Stimulated activated naive CD8-positive, alpha-beta T cell treated with anti-CD3 and anti-CD28 coated beads, Interleukin-15, amount 100 ng/mL, for 72 hours (primary cell): Measurements from ENCODE around the gene KBTBD7.

Experiments used
- ATAC-seq: fragments of 150-1000 bp; cut with Tn5 transposase; 2 replicates; pipeline ENCODE4 v1.10.0; 2021; ENCODE audit warnings: mild to moderate bottlenecking, moderate library complexity
- DNase-seq, 2 donors: peaks; one replicate each; pipeline ENCODE4 v3.0.0; 2021 to 2022
- H3K27ac Mint-ChIP-seq, 2 donors: one replicate each; pipeline ENCODE4 v1.8.0; 2022; ENCODE audit warnings: mild to moderate bottlenecking in 2 of 2, mixed read lengths in 2 of 2, moderate library complexity in 2 of 2
- H3K27me3 Mint-ChIP-seq: one replicate; pipeline ENCODE4 v1.8.0; 2022; ENCODE audit warnings: mixed read lengths
- H3K4me1 Mint-ChIP-seq: one replicate; pipeline ENCODE4 v1.8.0; 2022; ENCODE audit warnings: mild to moderate bottlenecking, mixed read lengths
- H3K4me3 Mint-ChIP-seq, 2 donors: one replicate each; pipeline ENCODE4 v1.8.0; 2022; ENCODE audit warnings: mild to moderate bottlenecking in 2 of 2, mixed read lengths in 2 of 2, moderate library complexity in 1 of 2
- H3K9me3 Mint-ChIP-seq, 2 donors: one replicate each; pipeline ENCODE4 v1.8.0; 2022; ENCODE audit warnings: mixed read lengths in 2 of 2

The KBTBD7 gene

GRCh38 chr13:41162151-41162550, 32.2 kb downstream of the KBTBD7 start:
- H3K9me3 Mint-ChIP-seq, result peaks cover 0 to 9% of the 10 kb centered on the region in 2 donors
- ATAC-seq, result no peak

GRCh38 chr13:41159174-41159573, 35.2 kb downstream of the KBTBD7 start:
- Mint-ChIP-seq H3K27me3 (no peaks in the 10 kb centered on the region), H3K27ac (no peak overlapping the region), H3K9me3 (peaks cover 0 to 9% of the 10 kb centered on the region in 2 donors), H3K4me3 (no peak overlapping the region), H3K4me1 (peaks cover 9% of the 10 kb centered on the region)
- ATAC-seq (peak; percentile 46), DNase-seq (no peak)

More at GRCh38 chr13:41162151-41162550, 32.2 kb downstream of the KBTBD7 start:
- H3K4me1 Mint-ChIP-seq, result peaks cover 9% of the 10 kb centered on the region
- no peak for DNase-seq
- no peaks in the 10 kb centered on the region for H3K27me3 Mint-ChIP-seq
- H3K27ac Mint-ChIP-seq, result no peak overlapping the region
- H3K4me3 Mint-ChIP-seq, result no peak overlapping the region

GRCh38 chr13:41157048-41157717, 37.2 kb downstream of the KBTBD7 start:
- H3K9me3 Mint-ChIP-seq, result peaks cover 4% of the 10 kb centered on the region in 2 donors
- no peak overlapping the region for H3K4me3 Mint-ChIP-seq
- no peak for DNase-seq

GRCh38 chr13:41156620-41157019, 37.7 kb downstream of the KBTBD7 start:
- H3K9me3 Mint-ChIP-seq, result peaks cover 9 to 10% of the 10 kb centered on the region in 2 donors
- no peak for ATAC-seq
- no peak overlapping the region for H3K27ac Mint-ChIP-seq
- peaks cover 9% of the 10 kb centered on the region for H3K4me1 Mint-ChIP-seq
- no peak overlapping the region for H3K4me3 Mint-ChIP-seq
- H3K27me3 Mint-ChIP-seq, result no peaks in the 10 kb centered on the region
- DNase-seq, result no peak

More at GRCh38 chr13:41157048-41157717, 37.2 kb downstream of the KBTBD7 start:
- ATAC-seq, result no peak
- Mint-ChIP-seq H3K27ac (no peak overlapping the region), H3K4me1 (peaks cover 9% of the 10 kb centered on the region), H3K27me3 (no peaks in the 10 kb centered on the region)

GRCh38 chr13:41154042-41154441, 40.3 kb downstream of the KBTBD7 start:
- no peak overlapping the region for H3K27ac Mint-ChIP-seq
- no peak for DNase-seq
- peaks cover 24 to 35% of the 10 kb centered on the region in 2 donors for H3K9me3 Mint-ChIP-seq
- ATAC-seq, result no peak
- no peak overlapping the region for H3K4me3 Mint-ChIP-seq
- no peaks in the 10 kb centered on the region for H3K27me3 Mint-ChIP-seq
- H3K4me1 Mint-ChIP-seq, result peaks cover 5% of the 10 kb centered on the region

- H3K27me3 Mint-ChIP-seq, result no peaks in the 10 kb centered on the region
- H3K9me3 Mint-ChIP-seq, result peaks cover 40 to 53% of the 10 kb centered on the region in 2 donors
- no peak for DNase-seq
- no peak overlapping the region for H3K27ac Mint-ChIP-seq
- ATAC-seq, result no peak
- no peak overlapping the region for H3K4me3 Mint-ChIP-seq
- H3K4me1 Mint-ChIP-seq, result no peaks in the 10 kb centered on the region
These were observed 42.4 kb downstream of the KBTBD7 start for GRCh38 chr13:41152005-41152404.

- no peaks in the 10 kb centered on the region for H3K27me3 Mint-ChIP-seq
- no peaks in the 10 kb centered on the region for H3K4me1 Mint-ChIP-seq
- no peak for ATAC-seq
- no peak for DNase-seq
- H3K9me3 Mint-ChIP-seq, result peaks cover 43 to 53% of the 10 kb centered on the region in 2 donors
- H3K27ac Mint-ChIP-seq, result no peak overlapping the region
- H3K4me3 Mint-ChIP-seq, result no peak overlapping the region
These were observed 44.3 kb downstream of the KBTBD7 start for GRCh38 chr13:41150058-41150457.

- DNase-seq (no peak), ATAC-seq (no peak)
- Mint-ChIP-seq H3K27ac (peak overlapping the region in 1 of 2 donors; percentile 13), H3K27me3 (no peaks in the 10 kb centered on the region), H3K9me3 (peaks cover 43 to 53% of the 10 kb centered on the region in 2 donors), H3K4me3 (no peak overlapping the region), H3K4me1 (no peaks in the 10 kb centered on the region)
These were observed 45.7 kb downstream of the KBTBD7 start for GRCh38 chr13:41148419-41149283.

GRCh38 chr13:41145136-41145908, 49.0 kb downstream of the KBTBD7 start:
- no peaks in the 10 kb centered on the region for H3K4me1 Mint-ChIP-seq
- no peaks in the 10 kb centered on the region for H3K27me3 Mint-ChIP-seq
- H3K27ac Mint-ChIP-seq, result no peak overlapping the region
- peaks cover 30 to 31% of the 10 kb centered on the region in 2 donors for H3K9me3 Mint-ChIP-seq
- ATAC-seq (no peak), DNase-seq (no peak)
- H3K4me3 Mint-ChIP-seq, result no peak overlapping the region

GRCh38 chr13:41144576-41144975, 49.8 kb downstream of the KBTBD7 start:
- Mint-ChIP-seq H3K4me3 (no peak overlapping the region), H3K27me3 (no peaks in the 10 kb centered on the region), H3K4me1 (peaks cover 5% of the 10 kb centered on the region), H3K27ac (no peak overlapping the region), H3K9me3 (peaks cover 23 to 24% of the 10 kb centered on the region in 2 donors)
- DNase-seq, result no peak
- no peak for ATAC-seq
